Stimulated activated CD8-positive, alpha-beta memory T cell treated with anti-CD3 and anti-CD28 coated beads, Interleukin-7, amount 100 ng/mL, for 48 hours (primary cell): ENCODE results near the gene KANK2.
"Not testable (repeated sequence)": the region's sequence is repeated elsewhere in the genome, so short reads cannot be mapped to it uniquely, and the experiment has no call there.

Experiments
- DNase-seq, 2 donors: peaks; one replicate each; pipeline ENCODE4 v3.0.0-alpha.2; 2020; ENCODE audit warnings: low read depth in 1 of 2; ENCODE audit errors: extremely low read depth in 1 of 2

KANK2 gene

GRCh38 chr19:11175920-11176319 is 21.4 kb downstream of the KANK2 start:
- no peak for DNase-seq

GRCh38 chr19:11174336-11174735 is 23.0 kb downstream of the KANK2 start:
- DNase-seq = no peak

- DNase-seq = no peak
Observed at GRCh38 chr19:11173516-11174155, 23.7 kb downstream of the KANK2 start.

GRCh38 chr19:11172576-11172975 is 24.8 kb downstream of the KANK2 start:
- DNase-seq = no peak

GRCh38 chr19:11171144-11171543 is 26.2 kb downstream of the KANK2 start:
- no peak for DNase-seq

- no peak for DNase-seq
Observed at GRCh38 chr19:11169896-11170678, 27.3 kb downstream of the KANK2 start.

- DNase-seq = no peak
Observed at GRCh38 chr19:11168568-11168967, 28.8 kb downstream of the KANK2 start.

GRCh38 chr19:11166281-11167142 is 30.8 kb downstream of the KANK2 start:
- no peak for DNase-seq

GRCh38 chr19:11165486-11166030 is 31.8 kb downstream of the KANK2 start:
- DNase-seq = no peak

GRCh38 chr19:11164879-11165406 is 32.4 kb downstream of the KANK2 start:
- DNase-seq = no peak

GRCh38 chr19:11164296-11164695 is 33.0 kb downstream of the KANK2 start:
- no peak for DNase-seq

- not testable (repeated sequence) for DNase-seq
Observed at GRCh38 chr19:11160440-11160768, 36.9 kb downstream of the KANK2 start.

- no peak for DNase-seq
Observed at GRCh38 chr19:11159598-11160439, 37.5 kb downstream of the KANK2 start.

- DNase-seq = peak; percentile 85 to 95
Observed at GRCh38 chr19:11155373-11156120, 41.8 kb downstream of the KANK2 start, which contains the start of gene SPC24. TSS of gene SPC24 (minus strand) at chr19:11155782. CDS start at chr19:11155776, 6 bp downstream.

- DNase-seq = no peak
Observed at GRCh38 chr19:11154683-11155047, 42.7 kb downstream of the KANK2 start.

GRCh38 chr19:11152318-11153062 is 44.9 kb downstream of the KANK2 start:
- DNase-seq = no peak

- no peak for DNase-seq
Observed at GRCh38 chr19:11151181-11151580, 46.2 kb downstream of the KANK2 start.

GRCh38 chr19:11148001-11148400 is 49.3 kb downstream of the KANK2 start:
- DNase-seq = no peak

- no peak for DNase-seq
Observed at GRCh38 chr19:11145536-11145924, 51.8 kb downstream of the KANK2 start.
